PC-3 (cell line): Measurements from ENCODE around the gene GFPT2. TPM values are rescaled to one million over a fixed set of nuclear protein-coding genes. Genes with fewer than 3 reads are reported as not detected.

ENCODE experiments used
- ATAC-seq: fragments of 200-7000 bp; cut with Tn5 transposase; 2 replicates; pipeline ENCODE4 v1.9.1; 2020; ENCODE audit warnings: mild to moderate bottlenecking, moderate library complexity
- BruUV-seq: library from RNA; stranded (reverse); fragments of 400-500 nt; replicated peaks from 2 replicates; lab custom pipeline; 2021; lab: Mats Ljungman, UMichigan
- CTCF ChIA-PET: fragments of 300-600 bp; sonication (Branson Sonifier 250); formaldehyde crosslinking; loops from one replicate; lab custom pipeline; 2022; ENCODE audit warnings: antibody characterized with exemption; lab: Charles Lee
- POLR2A ChIA-PET: fragments of 300-600 bp; sonication (Branson Sonifier 250); formaldehyde crosslinking; loops from one replicate; lab custom pipeline; 2022; ENCODE audit warnings: antibody characterized with exemption; ENCODE audit not compliant: unreplicated experiment; lab: Charles Lee
- DNase-seq: peaks from one replicate; pipeline ENCODE4 v3.0.0-alpha.2; 2015
- H2AFZ ChIP-seq: fragments of 300-600 bp; sonication (generic); 2 replicates; pipeline ENCODE4 v1.6.0; 2016; ENCODE audit warnings: antibody characterized with exemption, low read length
- H3F3A ChIP-seq: fragments of 300-600 bp; sonication (generic); one replicate; pipeline ENCODE4 v1.6.0; 2017; ENCODE audit warnings: antibody characterized with exemption, low read length, control low read depth, mild to moderate bottlenecking; ENCODE audit not compliant: unreplicated experiment
- H3K27ac ChIP-seq: fragments of 300-600 bp; sonication (generic); 2 replicates; pipeline ENCODE4 v1.5.1; 2016; ENCODE audit warnings: mild to moderate bottlenecking, low read length
- H3K27me3 ChIP-seq: fragments of 300-600 bp; sonication (generic); 2 replicates; pipeline ENCODE4 v1.6.1; 2016; ENCODE audit warnings: low read length, mixed read lengths
- H3K36me3 ChIP-seq: fragments of 300-600 bp; sonication (generic); 2 replicates; pipeline ENCODE4 v1.6.1; 2016; ENCODE audit warnings: low read depth, mixed run types, low read length, mixed read lengths
- H3K4me1 ChIP-seq: fragments of 300-600 bp; sonication (generic); 2 replicates; pipeline ENCODE4 v1.5.1; 2016; ENCODE audit warnings: low read length; ENCODE audit not compliant: insufficient read depth
- H3K4me2 ChIP-seq: fragments of 300-600 bp; sonication (generic); 2 replicates; pipeline ENCODE4 v1.6.0; 2016; ENCODE audit warnings: low read length
- H3K4me3 ChIP-seq: fragments of 300-600 bp; sonication (generic); 2 replicates; pipeline ENCODE4 v1.5.1; 2016; ENCODE audit warnings: mild to moderate bottlenecking, low read length, mixed read lengths
- H3K79me2 ChIP-seq: fragments of 300-600 bp; sonication (generic); 2 replicates; pipeline ENCODE4 v1.6.1; 2017; ENCODE audit warnings: low read length, mixed read lengths
- H3K9ac ChIP-seq: fragments of 300-600 bp; sonication (generic); 2 replicates; pipeline ENCODE4 v1.6.0; 2016; ENCODE audit warnings: mild to moderate bottlenecking, low read length
- H3K9me2 ChIP-seq: fragments of 300-600 bp; sonication (generic); replicated peaks from 2 replicates; pipeline ENCODE4 v1.6.1; 2016; ENCODE audit warnings: mixed run types, low read length, mixed read lengths
- H3K9me3 ChIP-seq: fragments of 300-600 bp; sonication (generic); 2 replicates; pipeline ENCODE4 v1.6.1; 2016; ENCODE audit warnings: low read length, mixed read lengths
- H4K20me1 ChIP-seq: fragments of 300-600 bp; sonication (generic); 2 replicates; pipeline ENCODE4 v1.6.1; 2016; ENCODE audit warnings: low read length, mixed read lengths
- EZH2 ChIP-seq: fragments of 300-600 bp; sonication (generic); IDR thresholded peaks from one replicate; pipeline ENCODE4 v1.6.1; 2017; ENCODE audit warnings: antibody characterized with exemption, mild to moderate bottlenecking, low read length; ENCODE audit not compliant: unreplicated experiment
- EZH2phosphoT487 ChIP-seq: fragments of 300-600 bp; sonication (generic); IDR thresholded peaks from 2 replicates; pipeline ENCODE4 v1.6.1; 2018; ENCODE audit warnings: mild to moderate bottlenecking, antibody characterized with exemption, low read length, borderline replicate concordance
- intact Hi-C: fragments of 100-400 bp; cut with micrococcal nuclease; formaldehyde crosslinking; loops from 2 replicates; pipeline ENCODE4 v1.9.0; 2023
- total RNA-seq: library from RNA; depleted of rRNA; stranded (reverse); fragments of >200 nt; gene quantifications from 2 replicates; pipeline ENCODE4 v1.2.3, GENCODE V29; 2014
- TF ChIP-seq, protein P1 (sequence below): fragments of 300-600 bp; sonication (generic); conservative IDR thresholded peaks from 2 replicates; pipeline ENCODE4 v1.5.1; 2017; ENCODE audit warnings: antibody characterized with exemption, low read depth, mild to moderate bottlenecking, low read length

Gene GFPT2
- total RNA-seq, 1 experiment from 2014 or later, result 2.2 TPM

DNA sequence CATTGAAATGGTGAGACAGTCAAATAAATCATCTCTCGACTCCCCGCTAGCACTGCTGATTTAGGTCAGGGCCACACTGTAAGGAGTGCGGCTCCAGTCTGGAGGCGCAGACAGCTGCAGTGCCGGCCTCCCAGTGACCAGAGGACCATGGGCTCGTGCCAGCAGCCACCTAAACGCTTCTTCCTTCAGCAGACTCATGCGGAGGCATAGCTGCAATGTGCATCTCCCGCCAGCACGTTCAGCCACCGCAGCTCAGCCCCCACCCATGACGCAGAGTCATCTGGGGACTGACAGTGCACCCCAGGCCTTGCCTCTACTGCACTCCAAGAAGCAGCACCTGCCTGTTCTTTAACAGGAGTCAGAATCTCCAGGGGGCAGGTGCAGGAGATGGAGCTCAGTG lies 47.7 kb downstream of the GFPT2 start:
- Histone ChIP-seq H3K4me1 (no peaks in the 10 kb centered on the region), H3K79me2 (no peaks in the 10 kb centered on the region), H3K9ac (no peak overlapping the region), H3K9me2 (no peaks in the 10 kb centered on the region), H3F3A (no peaks in the 10 kb centered on the region), H3K9me3 (no peaks in the 10 kb centered on the region), H3K27ac (no peak overlapping the region), H3K4me3 (no peak overlapping the region), H3K27me3 (no peaks in the 10 kb centered on the region), H3K4me2 (no peak overlapping the region), H2AFZ (no peak overlapping the region), H3K36me3 (no peaks in the 10 kb centered on the region), H4K20me1 (no peaks in the 10 kb centered on the region)
- ATAC-seq (no peak), DNase-seq (no peak)
- no TSS peak for BruUV-seq
- intact Hi-C loops, result no loop called here
- CTCF ChIA-PET, result no interaction called here
- POLR2A ChIA-PET, result interaction anchor here (0.6 kb wide), 1 partner anchor 165 kb away, joined by 3 read pairs; no protein-coding TSS in a partner anchor
- no peak for TF ChIP-seq EZH2phosphoT487
- TF ChIP-seq, protein P1, sequence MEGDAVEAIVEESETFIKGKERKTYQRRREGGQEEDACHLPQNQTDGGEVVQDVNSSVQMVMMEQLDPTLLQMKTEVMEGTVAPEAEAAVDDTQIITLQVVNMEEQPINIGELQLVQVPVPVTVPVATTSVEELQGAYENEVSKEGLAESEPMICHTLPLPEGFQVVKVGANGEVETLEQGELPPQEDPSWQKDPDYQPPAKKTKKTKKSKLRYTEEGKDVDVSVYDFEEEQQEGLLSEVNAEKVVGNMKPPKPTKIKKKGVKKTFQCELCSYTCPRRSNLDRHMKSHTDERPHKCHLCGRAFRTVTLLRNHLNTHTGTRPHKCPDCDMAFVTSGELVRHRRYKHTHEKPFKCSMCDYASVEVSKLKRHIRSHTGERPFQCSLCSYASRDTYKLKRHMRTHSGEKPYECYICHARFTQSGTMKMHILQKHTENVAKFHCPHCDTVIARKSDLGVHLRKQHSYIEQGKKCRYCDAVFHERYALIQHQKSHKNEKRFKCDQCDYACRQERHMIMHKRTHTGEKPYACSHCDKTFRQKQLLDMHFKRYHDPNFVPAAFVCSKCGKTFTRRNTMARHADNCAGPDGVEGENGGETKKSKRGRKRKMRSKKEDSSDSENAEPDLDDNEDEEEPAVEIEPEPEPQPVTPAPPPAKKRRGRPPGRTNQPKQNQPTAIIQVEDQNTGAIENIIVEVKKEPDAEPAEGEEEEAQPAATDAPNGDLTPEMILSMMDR, result no peak

DNA sequence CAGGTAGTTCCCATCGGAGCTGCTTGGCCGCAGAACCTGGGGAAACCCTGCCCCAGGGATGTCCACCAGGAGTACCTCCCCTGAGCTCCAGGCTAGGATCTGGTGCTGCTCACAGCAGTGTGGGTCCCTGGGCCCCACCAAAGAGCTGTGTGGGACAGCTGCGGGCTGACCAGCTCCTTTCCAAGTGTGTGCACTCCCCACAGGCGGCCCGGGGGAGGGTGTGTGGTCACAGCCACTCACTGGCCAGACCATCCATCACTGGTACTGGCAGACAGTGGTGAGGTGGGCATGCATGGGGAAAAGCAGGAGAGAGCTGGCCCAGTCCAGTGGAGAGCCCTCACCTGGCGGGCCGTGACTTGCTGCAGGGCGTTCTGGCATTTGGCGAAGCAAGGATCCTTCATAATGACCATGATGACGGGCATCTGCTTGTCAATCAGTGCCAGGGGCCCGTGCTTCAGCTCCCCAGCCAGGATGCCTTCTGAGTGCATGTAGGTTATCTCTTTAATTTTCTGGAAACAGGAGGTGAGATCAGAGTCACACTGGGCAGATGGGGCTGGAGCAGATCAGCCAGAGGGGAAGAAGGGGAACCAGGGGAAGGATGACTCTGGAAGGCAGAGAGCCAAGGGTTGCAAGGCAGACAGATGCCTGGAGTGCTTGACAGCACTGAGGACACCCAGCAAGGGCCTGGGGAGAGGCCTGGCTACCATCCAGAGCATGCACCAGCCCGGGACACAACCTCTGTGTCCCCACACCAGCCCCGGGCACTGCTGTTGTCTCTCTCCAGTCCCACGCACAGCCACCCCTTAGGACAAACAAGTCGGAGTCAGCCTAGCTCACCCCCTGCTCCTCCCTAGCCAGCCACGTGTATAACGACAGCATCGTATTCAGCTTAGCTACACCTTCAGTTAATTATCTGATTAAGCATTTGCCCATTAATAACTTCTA lies 48.4 kb downstream of the GFPT2 start:
- no peaks in the 10 kb centered on the region for H3F3A ChIP-seq
- TF ChIP-seq, protein P1, result no peak
- no peak for TF ChIP-seq EZH2phosphoT487
- no peak for TF ChIP-seq EZH2
- no peak overlapping the region for H2AFZ ChIP-seq
- H3K4me3 ChIP-seq, result no peak overlapping the region
- ATAC-seq (no peak), DNase-seq (no peak)
- BruUV-seq, result no TSS peak
- ChIA-PET CTCF (no interaction called here), POLR2A (interaction anchor here (0.5 kb wide), 1 partner anchor 92 kb away, joined by 6 read pairs; no protein-coding TSS in a partner anchor)
- H3K27ac ChIP-seq, result no peak overlapping the region
- no peaks in the 10 kb centered on the region for H3K79me2 ChIP-seq
- H3K9me2 ChIP-seq, result no peaks in the 10 kb centered on the region
- H3K9me3 ChIP-seq, result no peaks in the 10 kb centered on the region
- H3K27me3 ChIP-seq, result no peaks in the 10 kb centered on the region
- no peaks in the 10 kb centered on the region for H3K36me3 ChIP-seq
- no peak overlapping the region for H3K4me2 ChIP-seq
- H4K20me1 ChIP-seq, result no peaks in the 10 kb centered on the region
- no peak overlapping the region for H3K9ac ChIP-seq
- intact Hi-C loops, result no loop called here
- no peaks in the 10 kb centered on the region for H3K4me1 ChIP-seq

DNA sequence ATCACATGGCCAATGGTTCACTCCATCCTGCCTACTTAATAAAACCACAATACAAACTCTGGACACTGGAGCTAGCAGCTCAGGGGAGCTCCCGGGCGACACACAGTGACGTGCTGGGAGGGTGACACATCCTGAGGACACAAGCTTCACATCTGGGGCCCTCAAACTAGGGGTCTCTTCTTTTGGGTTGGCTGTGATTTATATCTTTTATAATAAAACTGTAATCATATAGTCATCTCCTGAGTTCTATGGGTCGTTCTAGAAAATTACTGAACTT lies 49.2 kb downstream of the GFPT2 start:
- no TSS peak for BruUV-seq

More for the DNA sequence above, 49.2 kb downstream of the GFPT2 start:
- no peaks in the 10 kb centered on the region for H3K27me3 ChIP-seq
- H4K20me1 ChIP-seq, result no peaks in the 10 kb centered on the region
- intact Hi-C loops, result no loop called here
- H3K9me2 ChIP-seq, result no peaks in the 10 kb centered on the region
- CTCF ChIA-PET, result no interaction called here
- H3K36me3 ChIP-seq, result no peaks in the 10 kb centered on the region
- no peak overlapping the region for H3K4me2 ChIP-seq
- no peak overlapping the region for H3K4me3 ChIP-seq
- H3K4me1 ChIP-seq, result no peaks in the 10 kb centered on the region
- H3K79me2 ChIP-seq, result no peaks in the 10 kb centered on the region
- no peaks in the 10 kb centered on the region for H3F3A ChIP-seq
- DNase-seq (no peak), ATAC-seq (no peak)
- no peak for TF ChIP-seq EZH2phosphoT487
- TF ChIP-seq, protein P1, result no peak
- no peak for TF ChIP-seq EZH2
- no peak overlapping the region for H2AFZ ChIP-seq
- H3K9me3 ChIP-seq, result no peaks in the 10 kb centered on the region
- no peak overlapping the region for H3K27ac ChIP-seq
- no peak overlapping the region for H3K9ac ChIP-seq
- POLR2A ChIA-PET, result no interaction called here
